Measurements from ENCODE around the gene TESMIN.

Gene TESMIN

DNA sequence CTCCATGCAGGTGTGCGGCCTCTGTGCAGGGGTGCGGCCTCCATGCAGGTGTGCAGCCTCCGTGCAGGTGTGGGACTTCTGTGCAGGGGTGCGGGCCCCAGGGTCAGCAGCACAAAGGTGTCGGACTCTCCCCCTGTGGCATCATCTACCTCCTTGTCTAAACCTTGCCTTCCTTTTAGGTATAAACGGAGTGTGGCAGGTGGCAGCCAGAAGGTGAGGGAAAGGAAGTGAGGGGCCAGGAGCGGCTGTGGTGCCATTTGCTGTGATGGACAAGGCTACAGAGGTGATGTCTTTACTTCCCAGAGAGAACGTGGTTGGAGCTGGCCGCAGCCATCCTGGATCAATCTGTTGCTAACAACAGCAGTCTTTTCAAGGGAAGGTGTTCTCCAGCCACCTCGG, 57.8 kb downstream of the TESMIN start:
- DNase-seq (ENCODE audit: low spot score), result no peak
- in situ Hi-C loops (cut with MboI; ENCODE audit: low pct_unique_long_range_greater_than_20kb, low sequenced_read_pairs, unreplicated experiment), result no loop called here
- TF ChIP-seq, protein P1, sequence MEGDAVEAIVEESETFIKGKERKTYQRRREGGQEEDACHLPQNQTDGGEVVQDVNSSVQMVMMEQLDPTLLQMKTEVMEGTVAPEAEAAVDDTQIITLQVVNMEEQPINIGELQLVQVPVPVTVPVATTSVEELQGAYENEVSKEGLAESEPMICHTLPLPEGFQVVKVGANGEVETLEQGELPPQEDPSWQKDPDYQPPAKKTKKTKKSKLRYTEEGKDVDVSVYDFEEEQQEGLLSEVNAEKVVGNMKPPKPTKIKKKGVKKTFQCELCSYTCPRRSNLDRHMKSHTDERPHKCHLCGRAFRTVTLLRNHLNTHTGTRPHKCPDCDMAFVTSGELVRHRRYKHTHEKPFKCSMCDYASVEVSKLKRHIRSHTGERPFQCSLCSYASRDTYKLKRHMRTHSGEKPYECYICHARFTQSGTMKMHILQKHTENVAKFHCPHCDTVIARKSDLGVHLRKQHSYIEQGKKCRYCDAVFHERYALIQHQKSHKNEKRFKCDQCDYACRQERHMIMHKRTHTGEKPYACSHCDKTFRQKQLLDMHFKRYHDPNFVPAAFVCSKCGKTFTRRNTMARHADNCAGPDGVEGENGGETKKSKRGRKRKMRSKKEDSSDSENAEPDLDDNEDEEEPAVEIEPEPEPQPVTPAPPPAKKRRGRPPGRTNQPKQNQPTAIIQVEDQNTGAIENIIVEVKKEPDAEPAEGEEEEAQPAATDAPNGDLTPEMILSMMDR (IDR thresholded peaks at IDR 0.05; ENCODE audit: extremely low read depth, insufficient read depth, missing control alignments), result no peak

DNA sequence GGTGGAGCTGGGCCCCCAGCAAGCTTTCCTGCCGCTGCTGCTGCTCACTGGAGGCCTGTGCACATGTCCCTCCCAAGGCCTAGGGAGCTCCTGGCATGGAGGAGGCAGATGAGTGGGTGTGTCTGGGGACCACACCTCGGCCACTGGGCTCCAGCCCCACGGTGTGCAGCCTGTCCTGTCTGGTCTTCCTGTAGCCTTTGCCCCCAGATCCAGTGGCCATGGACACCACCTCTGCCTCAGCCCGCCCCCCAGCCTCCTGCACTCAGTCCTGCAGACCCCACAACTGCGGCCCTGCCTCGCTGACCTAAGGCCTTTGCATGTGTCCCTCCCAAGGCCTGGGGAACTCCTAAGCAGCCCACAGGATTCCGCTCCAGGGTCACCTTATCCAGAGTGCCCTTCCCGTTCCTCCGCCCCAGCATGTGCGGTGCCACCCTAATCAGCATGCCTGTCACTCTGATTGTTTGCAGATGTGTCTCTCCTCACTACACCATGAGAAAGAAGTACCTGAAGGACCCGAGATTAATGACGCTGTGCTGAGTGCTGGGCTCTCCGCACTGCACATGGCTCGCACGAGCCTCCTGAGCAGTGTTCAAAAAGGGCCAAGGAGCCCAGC, 58.3 kb downstream of the TESMIN start:
- DNase-seq (ENCODE audit: low spot score), result no peak
- TF ChIP-seq, protein P1 (IDR thresholded peaks at IDR 0.05; ENCODE audit: extremely low read depth, insufficient read depth, missing control alignments), result no peak
- in situ Hi-C loops (cut with MboI; ENCODE audit: low pct_unique_long_range_greater_than_20kb, low sequenced_read_pairs, unreplicated experiment), result no loop called here

DNA sequence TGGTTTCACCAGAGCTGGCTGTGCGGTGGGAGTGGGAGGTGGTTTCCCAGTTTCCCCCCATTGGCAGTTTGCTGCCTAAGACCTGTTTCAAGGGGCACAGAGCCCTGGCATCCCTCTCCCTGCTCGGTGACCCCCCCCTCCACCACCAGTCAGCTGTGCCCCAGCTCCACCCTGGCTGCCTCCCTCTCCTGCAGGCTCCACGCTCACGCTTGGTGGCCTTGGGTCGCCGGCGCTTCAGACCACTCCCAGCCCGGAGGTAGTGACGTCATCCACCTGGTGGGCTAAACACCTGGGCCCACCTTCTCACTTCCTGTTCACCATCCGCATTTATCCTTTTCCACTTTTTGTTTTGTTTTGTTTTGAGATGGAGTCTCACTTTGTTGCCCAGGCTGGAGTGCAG, 59.2 kb downstream of the TESMIN start:
- in situ Hi-C loops (cut with MboI; ENCODE audit: low pct_unique_long_range_greater_than_20kb, low sequenced_read_pairs, unreplicated experiment), result no loop called here
- DNase-seq (ENCODE audit: low spot score), result no peak
- TF ChIP-seq, protein P1 (IDR thresholded peaks at IDR 0.05; ENCODE audit: extremely low read depth, insufficient read depth, missing control alignments), result no peak

DNA sequence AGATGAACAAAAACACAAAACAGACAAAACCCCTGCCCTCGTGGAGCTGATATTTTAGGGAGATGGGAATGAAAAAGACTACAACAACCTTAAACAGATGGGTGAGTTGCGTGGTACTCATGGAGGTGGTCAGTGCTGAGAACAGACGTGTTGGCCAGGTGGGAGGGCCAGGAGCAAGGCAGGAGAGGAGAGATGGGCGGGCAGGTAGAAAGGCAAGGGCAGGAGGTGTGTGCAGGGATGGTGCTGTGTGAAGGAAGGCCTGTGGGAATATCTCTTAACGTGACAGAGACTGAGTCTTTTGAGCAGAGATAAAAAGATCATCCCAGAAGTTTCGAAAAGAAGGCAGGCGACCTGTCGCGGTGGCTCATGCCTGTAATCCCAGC, 59.9 kb downstream of the TESMIN start:
- in situ Hi-C loops (cut with MboI; ENCODE audit: low pct_unique_long_range_greater_than_20kb, low sequenced_read_pairs, unreplicated experiment), result no loop called here
- DNase-seq (ENCODE audit: low spot score), result no peak

DNA sequence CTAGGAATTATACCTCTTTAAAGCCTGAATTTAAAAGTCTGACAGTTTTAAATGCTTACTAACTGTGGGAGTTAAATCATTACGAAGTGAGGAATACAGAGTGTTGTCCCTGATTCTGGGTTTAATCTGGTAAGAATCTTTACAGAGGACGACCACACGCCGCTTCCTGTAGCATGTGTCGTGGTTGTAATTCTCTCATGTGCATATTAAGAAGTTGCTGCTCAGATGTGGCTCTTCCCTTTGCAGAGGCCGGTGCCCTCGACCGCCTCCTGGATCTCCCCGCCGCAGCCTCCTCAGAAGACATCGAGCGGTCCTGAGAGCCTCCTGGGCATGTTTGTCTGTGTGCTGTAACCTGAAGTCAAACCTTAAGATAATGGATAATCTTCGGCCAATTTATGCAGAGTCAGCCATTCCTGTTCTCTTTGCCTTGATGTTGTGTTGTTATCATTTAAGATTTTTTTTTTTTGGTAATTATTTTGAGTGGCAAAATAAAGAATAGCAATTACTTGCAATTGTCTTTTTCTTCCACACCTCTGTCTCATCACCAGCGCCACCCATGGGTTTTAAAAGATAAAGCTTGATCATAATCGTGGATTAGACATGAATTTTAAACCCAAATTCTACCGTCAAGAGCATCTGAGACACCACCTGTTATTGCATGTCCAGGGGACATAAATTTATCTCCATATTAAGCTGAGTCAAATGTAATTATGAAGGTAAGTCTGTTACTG, 60.5 kb downstream of the TESMIN start:
- in situ Hi-C loops (cut with MboI; ENCODE audit: low pct_unique_long_range_greater_than_20kb, low sequenced_read_pairs, unreplicated experiment), result no loop called here
- no peak for DNase-seq (ENCODE audit: low spot score)
- TF ChIP-seq, protein P1 (IDR thresholded peaks at IDR 0.05; ENCODE audit: extremely low read depth, insufficient read depth, missing control alignments), result no peak

More for the DNA sequence above, 59.9 kb downstream of the TESMIN start:
- TF ChIP-seq, protein P1 (IDR thresholded peaks at IDR 0.05; ENCODE audit: extremely low read depth, insufficient read depth, missing control alignments), result no peak

DNA sequence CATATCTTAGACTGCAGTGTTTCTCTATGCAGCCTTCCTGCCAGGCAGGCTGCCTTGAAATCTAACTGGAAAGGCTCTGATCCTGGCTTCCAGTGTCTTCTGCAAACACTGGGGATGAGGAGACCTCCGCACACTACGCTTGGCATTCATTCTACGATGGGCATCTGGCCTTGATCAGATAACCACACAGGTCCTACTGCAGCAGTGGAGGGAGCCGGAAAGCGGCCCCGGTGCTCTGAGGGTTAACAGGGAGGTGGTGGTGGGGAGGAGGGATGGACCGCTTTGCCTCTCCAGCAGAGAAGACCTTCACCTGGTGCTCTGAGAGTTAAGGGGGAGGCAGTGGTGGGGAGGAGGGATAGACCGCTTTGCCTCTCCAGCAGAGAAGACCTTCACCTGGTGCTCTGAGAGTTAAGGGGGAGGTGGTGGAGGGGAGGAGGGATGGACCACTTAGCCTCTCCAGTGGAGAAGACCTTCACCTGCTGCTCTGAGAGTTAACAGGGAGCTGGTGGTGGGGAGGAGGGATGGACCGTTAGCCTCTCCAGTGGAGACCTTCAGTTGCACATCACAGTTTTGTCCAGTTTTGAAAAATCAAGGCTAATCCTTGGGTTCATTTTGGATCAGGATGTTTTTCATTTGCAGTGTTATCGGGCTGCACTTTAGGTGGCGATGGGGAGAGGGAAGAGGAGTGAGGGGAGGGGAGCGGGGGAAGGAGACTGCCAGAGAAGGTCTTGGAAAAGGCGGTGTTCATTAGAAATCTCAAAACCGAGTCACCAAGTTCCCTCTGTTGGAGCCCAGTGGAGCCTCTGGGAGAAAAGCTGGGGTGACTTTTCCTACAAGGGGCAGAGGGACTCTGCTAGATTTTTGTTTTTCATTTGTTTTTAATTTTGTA, 61.3 kb downstream of the TESMIN start:
- in situ Hi-C loops (cut with MboI; ENCODE audit: low pct_unique_long_range_greater_than_20kb, low sequenced_read_pairs, unreplicated experiment), result no loop called here
- TF ChIP-seq, protein P1 (IDR thresholded peaks at IDR 0.05; ENCODE audit: extremely low read depth, insufficient read depth, missing control alignments), result no peak
- DNase-seq (ENCODE audit: low spot score), result no peak

Measured in GM13977 (cell line).